OCI-LY1 (cell line): Measurements from ENCODE around the gene F2RL1.

Experiments
- CTCF ChIP-seq: fragments of 200-600 bp; sonication (generic), shearing (Covaris generic); IDR thresholded peaks from 2 replicates; pipeline ENCODE4 v1.5.1; 2017; ENCODE audit warnings: mild to moderate bottlenecking, antibody characterized with exemption, low read length, moderate library complexity, mixed read lengths
- EZH2 ChIP-seq: fragments of 200-600 bp; sonication (generic), shearing (Covaris generic); IDR thresholded peaks from 2 replicates; pipeline ENCODE4 v1.8.0; 2017; ENCODE audit warnings: borderline replicate concordance, mixed run types, mild to moderate bottlenecking, antibody characterized with exemption, low read length, moderate library complexity, mixed read lengths

DNA sequence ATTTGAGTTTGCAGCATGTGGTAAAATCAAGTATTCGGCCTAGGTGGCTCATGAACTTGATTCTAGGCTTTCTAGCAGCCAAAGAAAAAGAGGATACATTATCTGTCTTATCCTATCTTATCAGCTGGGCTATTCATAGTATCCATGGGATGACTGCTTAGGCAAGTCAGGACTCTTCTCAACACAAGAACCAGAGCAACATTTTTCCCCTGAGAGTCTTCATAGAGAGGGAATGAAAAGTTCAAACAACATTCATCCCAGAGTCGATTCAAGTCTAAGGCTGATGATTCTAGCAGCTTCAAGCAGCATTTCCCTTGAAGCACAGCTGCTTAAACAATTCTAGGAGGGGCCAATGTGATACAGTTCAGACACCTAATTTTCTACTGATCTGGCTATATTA lies 33.9 kb downstream of the F2RL1 start:
- no peak for TF ChIP-seq CTCF
- TF ChIP-seq EZH2, result no peak
